ENCODE results near the gene RUBCN.
"Not testable (repeated sequence)": the region's sequence is repeated elsewhere in the genome, so short reads cannot be mapped to it uniquely, and the experiment has no call there.

- TF ChIP-seq, protein P1, sequence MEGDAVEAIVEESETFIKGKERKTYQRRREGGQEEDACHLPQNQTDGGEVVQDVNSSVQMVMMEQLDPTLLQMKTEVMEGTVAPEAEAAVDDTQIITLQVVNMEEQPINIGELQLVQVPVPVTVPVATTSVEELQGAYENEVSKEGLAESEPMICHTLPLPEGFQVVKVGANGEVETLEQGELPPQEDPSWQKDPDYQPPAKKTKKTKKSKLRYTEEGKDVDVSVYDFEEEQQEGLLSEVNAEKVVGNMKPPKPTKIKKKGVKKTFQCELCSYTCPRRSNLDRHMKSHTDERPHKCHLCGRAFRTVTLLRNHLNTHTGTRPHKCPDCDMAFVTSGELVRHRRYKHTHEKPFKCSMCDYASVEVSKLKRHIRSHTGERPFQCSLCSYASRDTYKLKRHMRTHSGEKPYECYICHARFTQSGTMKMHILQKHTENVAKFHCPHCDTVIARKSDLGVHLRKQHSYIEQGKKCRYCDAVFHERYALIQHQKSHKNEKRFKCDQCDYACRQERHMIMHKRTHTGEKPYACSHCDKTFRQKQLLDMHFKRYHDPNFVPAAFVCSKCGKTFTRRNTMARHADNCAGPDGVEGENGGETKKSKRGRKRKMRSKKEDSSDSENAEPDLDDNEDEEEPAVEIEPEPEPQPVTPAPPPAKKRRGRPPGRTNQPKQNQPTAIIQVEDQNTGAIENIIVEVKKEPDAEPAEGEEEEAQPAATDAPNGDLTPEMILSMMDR (IDR thresholded peaks at IDR 0.05): not testable (repeated sequence)
- TF ChIP-seq POLR2A (IDR thresholded peaks at IDR 0.05): not testable (repeated sequence)
Observed at GRCh38 chr3:197654998-197655330, 81.7 kb downstream of the RUBCN start.

All from esophagus squamous epithelium (tissue), 4 donors.